GM12865 (cell line): Measurements from ENCODE around the gene DEFB108B.
"Not testable (repeated sequence)": the region's sequence is repeated elsewhere in the genome, so short reads cannot be mapped to it uniquely, and the experiment has no call there.

ENCODE experiments used
- DNase-seq: peaks from one replicate; pipeline ENCODE4 v3.0.0; 2010; ENCODE audit warnings: low read depth
- H3K4me3 ChIP-seq: 2 replicates; pipeline ENCODE4 v1.5.1; 2011; ENCODE audit warnings: mild to moderate bottlenecking, low read depth, low read length, control low read depth
- CTCF ChIP-seq: IDR thresholded peaks from 2 replicates; pipeline ENCODE4 v1.5.1; 2011; ENCODE audit warnings: low read length, control low read depth, low read depth, inconsistent platforms; ENCODE audit not compliant: insufficient read depth; ENCODE audit errors: missing control alignments

Gene DEFB108B

GRCh38 chr11:71863978-71864627, 31.1 kb downstream of the DEFB108B start:
- TF ChIP-seq CTCF, result peak; percentile 64
- not testable (repeated sequence) for H3K4me3 ChIP-seq
- peak; percentile 73 for DNase-seq

DNA sequence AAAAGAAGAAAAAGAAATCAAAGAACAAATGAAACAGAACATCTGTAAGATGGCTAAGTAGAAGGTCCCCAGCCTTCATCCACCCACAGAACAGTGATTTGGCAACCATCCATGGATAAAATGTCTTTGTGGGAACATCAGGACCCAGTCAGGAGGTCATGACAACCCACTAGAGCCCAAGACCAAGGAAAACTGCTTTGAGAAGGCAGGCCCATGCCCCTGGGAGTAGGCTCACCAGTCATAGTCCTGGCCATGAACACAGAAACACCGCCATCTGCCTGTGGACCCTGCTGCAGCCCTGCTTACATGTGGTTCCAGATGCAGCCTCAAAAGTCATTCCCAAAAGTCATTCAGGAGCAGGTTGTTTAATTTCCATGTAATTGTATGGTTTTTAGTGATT, 34.2 kb downstream of the DEFB108B start:
- DNase-seq, H3K4me3 ChIP-seq: not testable (repeated sequence)

- H3K4me3 ChIP-seq, result not testable (repeated sequence)
- peak; percentile 40 for DNase-seq
Observed at GRCh38 chr11:71869931-71870330, 36.9 kb downstream of the DEFB108B start.

- not testable (repeated sequence) for DNase-seq, H3K4me3 ChIP-seq
Observed at GRCh38 chr11:71870661-71871060, 37.7 kb downstream of the DEFB108B start.

- H3K4me3 ChIP-seq, result not testable (repeated sequence)
Observed at GRCh38 chr11:71876262-71876661, 43.3 kb downstream of the DEFB108B start.

GRCh38 chr11:71878059-71878458, 45.1 kb downstream of the DEFB108B start, which contains the start of gene DEFB131B:
Gene DEFB131B (plus strand): TSS chr11:71878453. CDS start chr11:71878453, 0 bp downstream.
- not testable (repeated sequence) for DNase-seq, H3K4me3 ChIP-seq

More at GRCh38 chr11:71876262-71876661, 43.3 kb downstream of the DEFB108B start:
- not testable (repeated sequence) for DNase-seq

- not testable (repeated sequence) for DNase-seq, H3K4me3 ChIP-seq
Observed at GRCh38 chr11:71885806-71886205, 52.8 kb downstream of the DEFB108B start.
